ENCODE measurements around the gene IMPDH1.

Gene IMPDH1

DNA sequence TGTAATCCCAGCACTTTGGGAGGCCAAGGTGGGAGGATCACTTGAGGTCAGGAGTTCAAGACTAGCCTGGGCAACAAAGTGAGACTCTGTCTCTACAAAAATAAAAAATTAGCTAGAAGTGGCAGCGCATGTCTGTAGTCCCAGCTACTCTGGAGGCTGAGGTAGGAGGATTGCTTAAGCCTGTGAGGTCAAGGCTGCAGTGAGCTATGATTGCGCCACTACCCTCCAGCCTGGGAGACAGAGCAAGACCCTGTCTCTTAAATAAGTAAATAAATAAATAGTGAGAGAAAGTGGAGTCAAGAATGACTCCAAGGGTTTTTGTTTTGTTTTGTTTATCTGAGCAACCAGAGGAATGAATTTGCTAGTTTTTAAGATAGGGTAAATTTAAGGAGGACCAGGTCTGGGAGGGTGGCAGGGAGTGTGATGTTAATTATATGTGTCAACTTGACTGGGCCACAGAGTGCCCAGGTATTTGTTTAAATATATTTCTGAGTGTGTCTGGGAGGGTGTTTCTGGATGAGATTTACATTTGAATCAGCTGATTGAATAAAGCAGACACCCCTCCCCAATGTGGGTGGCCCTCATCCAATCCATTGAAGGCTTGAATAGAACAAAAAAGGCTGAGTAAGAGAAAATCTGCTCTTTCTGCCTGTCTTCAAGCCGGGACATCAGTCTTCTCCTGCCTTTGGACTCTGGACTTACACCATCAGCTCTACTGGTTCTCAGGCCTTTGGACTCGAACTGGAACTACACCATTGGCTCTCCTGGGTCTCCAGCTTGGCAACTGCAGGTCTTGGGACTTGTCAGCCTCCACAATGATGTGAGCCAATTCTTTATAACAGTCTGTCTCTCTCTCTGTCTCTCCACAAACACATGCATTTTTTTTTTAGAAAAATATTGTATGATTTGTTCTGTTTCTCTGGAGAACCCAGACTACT lies 23.5 kb downstream of the IMPDH1 start:
- no peak for DNase-seq

GRCh38 chr7:128384726-128385125 lies 25.1 kb downstream of the IMPDH1 start:
- DNase-seq, result no peak

DNA sequence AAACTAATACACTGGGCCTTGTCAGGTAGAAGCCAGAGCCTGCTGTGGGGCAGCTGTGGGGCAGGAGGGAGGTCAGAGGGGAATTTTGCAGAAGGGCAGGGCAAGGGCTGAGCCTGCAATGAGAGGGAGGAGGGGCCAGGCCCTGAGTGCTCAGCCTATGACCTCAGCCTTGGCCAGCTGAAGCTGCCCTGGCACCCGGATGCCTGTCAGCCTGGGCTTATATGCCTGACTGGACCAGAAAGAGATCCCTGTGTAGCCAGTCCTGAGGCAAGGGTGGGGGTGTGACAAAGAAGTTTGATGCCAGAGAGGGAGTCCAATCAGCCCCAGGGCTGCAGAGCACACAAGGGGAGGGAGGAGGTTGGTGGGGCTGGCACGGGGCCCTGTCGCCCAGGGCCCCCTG lies 26.0 kb downstream of the IMPDH1 start:
- no peak for DNase-seq

DNA sequence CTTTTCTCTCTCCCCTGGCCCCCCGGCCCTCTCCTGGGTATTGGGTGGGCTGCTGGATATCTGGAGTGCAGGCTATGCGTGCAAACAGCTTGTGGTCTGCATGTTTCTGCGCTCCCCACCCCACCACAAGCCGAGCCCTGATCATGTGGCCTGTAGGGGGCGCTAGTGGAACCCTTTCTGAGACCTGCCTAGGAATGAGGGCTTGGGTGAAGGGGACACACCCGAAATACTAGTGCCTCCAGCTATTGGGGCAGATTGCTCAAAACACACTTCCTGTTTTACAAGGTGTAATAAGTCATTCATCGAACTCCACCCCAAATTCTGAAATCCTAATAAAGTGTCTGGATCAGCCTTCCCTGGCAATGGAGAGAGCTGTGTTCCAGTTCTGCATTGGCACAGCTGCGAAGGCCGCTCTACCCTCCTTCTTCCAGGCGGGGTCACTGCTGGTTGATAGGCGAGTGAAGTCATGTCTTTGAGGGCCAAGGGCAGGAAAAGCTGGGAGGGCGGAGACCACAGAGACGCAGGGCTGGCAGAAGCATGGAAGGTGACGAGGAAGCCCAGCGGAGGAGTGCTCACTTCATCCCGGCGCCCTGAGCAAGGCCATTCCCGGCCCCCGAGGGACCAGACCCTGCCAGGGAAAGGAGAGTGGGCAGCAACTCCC lies 28.5 kb downstream of the IMPDH1 start:
- peak; percentile 55 to 68 for DNase-seq

DNA sequence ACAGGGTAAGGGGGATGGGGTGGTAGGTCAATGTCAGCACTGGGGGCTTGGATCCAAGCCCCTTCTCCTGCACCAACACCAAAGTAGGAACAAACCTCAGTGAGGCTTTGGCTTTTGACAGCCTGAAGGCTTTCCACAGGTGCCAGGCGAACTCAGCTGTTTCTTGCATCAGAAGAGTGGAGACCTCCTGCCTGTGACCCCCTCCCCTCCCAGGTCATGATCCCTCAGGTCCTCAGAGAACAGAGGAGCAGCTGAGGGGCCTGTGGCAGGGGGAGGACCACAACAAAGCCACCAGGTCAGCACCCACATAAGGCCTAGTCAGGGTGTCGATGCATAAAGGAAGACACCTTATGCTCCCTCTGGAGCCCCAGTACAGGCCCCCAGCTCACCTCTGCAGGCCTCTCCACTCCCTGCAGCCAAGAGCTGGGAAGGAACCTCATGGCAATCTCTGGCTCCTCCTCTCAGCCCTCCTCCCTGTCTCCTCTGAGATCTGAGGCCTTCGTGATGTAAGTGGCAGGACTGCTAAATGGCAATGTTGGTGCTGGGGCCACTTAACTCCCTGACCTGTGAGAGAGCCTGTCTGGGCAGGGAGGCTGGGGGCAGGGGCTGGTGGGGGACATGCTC lies 29.2 kb downstream of the IMPDH1 start:
- DNase-seq, result no peak

- no peak for DNase-seq
Observed at GRCh38 chr7:128379900-128380479, 29.8 kb downstream of the IMPDH1 start.

- no peak for DNase-seq
Observed at GRCh38 chr7:128378637-128379036, 31.1 kb downstream of the IMPDH1 start.

GRCh38 chr7:128376077-128376476 lies 33.7 kb downstream of the IMPDH1 start:
- DNase-seq, result no peak

GRCh38 chr7:128374041-128374440 lies 35.7 kb downstream of the IMPDH1 start:
- no peak for DNase-seq

DNA sequence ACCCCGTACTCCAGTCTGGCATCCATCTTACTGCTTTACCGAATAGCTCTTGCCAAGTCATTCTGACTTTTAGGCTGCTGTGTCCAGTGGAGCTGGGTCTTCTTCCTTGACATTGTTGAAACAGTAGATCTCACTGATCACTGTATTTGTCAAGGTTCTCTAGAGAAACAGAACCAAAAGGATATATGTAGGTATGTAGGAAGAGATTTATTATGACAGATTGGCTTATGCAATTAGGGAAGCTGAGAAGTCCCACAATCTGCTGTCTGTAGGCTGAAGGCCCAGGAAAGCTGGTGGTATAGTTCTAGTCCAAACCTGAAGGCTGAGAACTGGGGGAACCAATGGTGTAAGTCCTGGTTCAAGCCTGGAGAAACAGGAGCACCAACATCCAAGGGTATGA lies 36.2 kb downstream of the IMPDH1 start:
- DNase-seq, result no peak

DNA sequence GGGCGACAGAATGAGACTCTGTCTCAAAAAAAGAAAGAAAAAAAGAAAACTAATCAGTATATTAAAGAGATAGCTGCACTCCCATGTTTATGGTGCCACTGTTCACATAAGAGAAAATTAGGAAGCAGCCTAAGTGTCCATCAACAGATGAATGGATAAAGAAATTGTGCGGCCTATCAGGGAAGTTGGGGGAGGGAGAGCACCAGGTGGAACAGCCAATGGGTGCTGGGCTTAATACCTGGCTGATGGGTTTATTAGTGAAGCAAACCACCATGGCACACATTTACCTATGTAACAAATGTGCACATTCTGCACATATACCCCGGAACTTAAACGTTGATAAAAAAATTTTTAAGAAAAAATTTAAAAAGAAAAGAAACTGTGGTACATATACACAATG lies 39.3 kb downstream of the IMPDH1 start:
- no peak for DNase-seq

DNA sequence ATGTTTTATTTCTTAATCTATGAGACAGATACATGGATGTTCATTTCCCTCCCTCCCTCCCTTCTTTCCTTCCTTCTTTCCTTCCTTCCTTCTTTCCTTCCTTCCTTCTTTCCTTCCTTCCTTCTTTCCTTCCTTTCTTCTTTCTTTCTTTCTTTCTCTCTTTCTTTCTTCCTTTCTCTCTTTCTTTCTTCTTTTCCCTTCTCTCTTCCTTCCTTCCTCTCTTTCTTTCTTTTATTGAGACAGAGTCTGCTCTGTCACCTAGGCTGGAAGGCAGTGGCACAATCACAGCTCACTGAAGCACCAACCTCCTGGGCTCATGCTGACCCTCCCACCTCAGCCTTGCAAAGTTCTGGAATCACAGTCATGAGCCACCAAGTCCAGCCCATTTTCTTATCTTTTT lies 42.8 kb downstream of the IMPDH1 start:
- no peak for DNase-seq

DNA sequence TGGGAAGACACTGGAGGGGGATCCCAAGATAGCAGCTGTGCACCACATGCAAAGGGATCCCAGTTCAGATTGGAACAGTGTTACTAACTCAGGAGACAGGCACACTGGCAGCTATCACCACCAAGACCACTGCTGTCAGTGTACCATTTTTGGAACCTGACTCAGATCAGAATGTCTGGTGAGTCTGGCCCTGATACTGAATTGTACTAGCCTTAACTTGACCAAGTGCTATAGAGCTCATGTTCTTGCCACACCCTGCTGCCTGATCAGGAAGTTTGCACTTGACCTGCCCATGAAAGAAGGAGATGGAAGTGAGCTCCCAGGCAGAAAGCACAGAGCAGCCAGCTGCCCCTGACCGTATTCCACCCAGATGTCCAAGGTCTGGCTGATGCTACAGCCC lies 43.5 kb downstream of the IMPDH1 start:
- no peak for DNase-seq

DNA sequence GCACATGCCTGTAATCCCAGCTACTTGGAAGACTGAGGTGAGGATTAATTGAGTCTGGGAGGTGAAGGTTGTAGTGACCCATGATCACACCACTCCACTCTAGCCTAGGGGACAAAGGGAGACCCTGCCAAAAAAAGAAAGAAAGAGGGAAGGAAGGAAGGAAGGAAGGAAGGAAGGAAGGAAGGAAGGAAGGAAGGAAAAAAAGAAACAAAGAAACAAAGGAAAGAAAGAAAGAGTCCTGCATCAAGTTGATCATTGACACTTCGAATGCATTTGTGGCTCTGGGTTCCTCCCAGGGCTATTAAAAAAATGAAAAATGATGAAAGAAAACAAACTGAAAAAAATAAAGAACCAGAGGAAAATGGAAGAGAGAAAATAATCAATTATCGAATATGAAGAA lies 44.4 kb downstream of the IMPDH1 start:
- no peak for DNase-seq

GRCh38 chr7:128364166-128364870 lies 45.5 kb downstream of the IMPDH1 start:
- no peak for DNase-seq

DNA sequence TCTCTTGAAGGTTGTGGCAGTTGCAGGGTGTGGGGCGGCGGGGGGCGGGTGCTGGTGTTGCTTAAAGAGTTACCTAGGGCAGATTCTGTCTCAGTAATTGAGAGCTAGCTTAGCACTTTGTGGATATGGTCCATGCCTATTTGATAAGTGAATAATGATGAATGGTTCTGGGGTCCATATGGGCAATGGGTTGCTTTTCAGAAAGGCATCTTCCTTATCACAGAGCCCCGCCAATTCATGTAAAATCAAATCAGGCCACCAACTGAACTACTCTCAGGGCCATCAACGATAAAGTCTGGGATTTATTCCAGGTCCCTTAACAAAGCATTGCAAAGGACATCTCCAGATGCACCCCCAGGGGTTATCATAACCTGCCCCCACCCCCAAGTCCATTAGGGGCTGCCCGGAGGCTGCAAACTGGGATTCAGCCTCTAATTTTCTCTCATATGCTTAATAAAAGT lies 46.5 kb downstream of the IMPDH1 start:
- no peak for DNase-seq

- no peak for DNase-seq
Observed at GRCh38 chr7:128362670-128363069, 47.1 kb downstream of the IMPDH1 start.

DNA sequence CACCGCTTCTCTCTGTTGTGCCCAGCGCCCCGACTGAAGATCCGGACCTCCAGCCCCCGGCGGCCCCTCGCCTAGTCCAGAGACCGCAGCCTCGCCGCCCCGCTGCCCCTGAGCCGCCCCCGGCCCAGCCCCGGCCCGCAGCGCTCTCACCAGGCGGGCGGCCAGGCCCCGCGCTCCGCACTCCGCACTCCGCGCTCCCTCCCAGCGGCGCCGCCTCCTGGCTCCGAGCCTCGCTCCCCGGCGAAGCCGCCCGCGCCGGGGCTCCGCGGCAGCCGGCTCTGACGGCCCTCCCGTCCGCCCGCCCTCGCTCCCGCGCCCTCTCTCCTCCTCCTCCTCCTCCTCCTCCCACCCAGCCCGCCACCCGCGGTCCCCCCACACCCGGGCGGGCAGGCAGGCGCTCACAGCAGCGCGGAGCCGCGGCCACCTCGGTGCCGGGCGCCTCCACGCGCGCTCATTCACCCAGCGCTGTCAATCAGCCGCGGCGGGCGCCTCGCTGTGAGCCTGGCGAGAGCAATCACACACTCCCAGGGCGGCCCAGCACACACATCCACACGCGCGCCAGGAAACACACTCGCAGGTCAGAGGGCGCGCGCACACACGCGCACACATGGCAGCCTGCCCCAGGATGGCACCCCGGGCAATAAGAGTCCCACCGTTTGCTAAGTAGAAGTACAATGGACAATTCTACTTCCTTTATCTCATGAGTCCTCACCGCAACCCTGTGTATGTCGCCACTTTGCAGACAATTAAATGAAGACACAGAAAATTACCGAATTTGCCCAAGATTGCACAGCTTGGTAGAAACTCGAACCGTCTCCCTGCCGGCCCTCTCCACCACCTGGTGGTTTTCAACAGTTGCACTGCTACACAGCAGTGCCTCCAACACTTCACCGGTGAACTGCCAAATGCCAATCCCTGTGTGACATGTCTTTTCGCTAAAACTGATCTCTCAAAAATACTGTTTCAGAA lies 48.1 kb downstream of the IMPDH1 start, which contains the start of gene PRRT4:
TSS of gene PRRT4 (minus strand) at position 280 of the 969 bp plus-strand sequence.
- peak; percentile 37 to 55 for DNase-seq

GRCh38 chr7:128360359-128360678 lies 49.5 kb downstream of the IMPDH1 start:
- no peak for DNase-seq

- DNase-seq, result no peak
Observed at GRCh38 chr7:128359939-128360338, 49.8 kb downstream of the IMPDH1 start.

GRCh38 chr7:128359336-128359735 lies 50.4 kb downstream of the IMPDH1 start:
- DNase-seq, result no peak

GRCh38 chr7:128358233-128358632 lies 51.5 kb downstream of the IMPDH1 start:
- no peak for DNase-seq

Measured in stimulated activated CD4-positive, alpha-beta T cell treated with anti-CD3 and anti-CD28 coated beads, Interleukin-2, amount 100 ng/mL, for 24 hours (primary cell).